COLO668 (cell line): ENCODE measurements around the gene DHPS.
"Not testable (repeated sequence)": the region's sequence is repeated elsewhere in the genome, so short reads cannot be mapped to it uniquely, and the experiment has no call there.

ENCODE experiments used
- DNase-seq: peaks from one replicate; lab custom pipeline; 2025; ENCODE audit not compliant: unreplicated experiment; lab: John Stamatoyannopoulos, UW

The DHPS gene

GRCh38 chr19:12705654-12706331 is 24.1 kb upstream of the DHPS start:
- no peak for DNase-seq

- DNase-seq: no peak
Measured at GRCh38 chr19:12705169-12705568, 23.5 kb upstream of the DHPS start.

- peak; percentile 6 for DNase-seq
Measured at GRCh38 chr19:12703046-12703445, 21.4 kb upstream of the DHPS start.

GRCh38 chr19:12701596-12702282 is 20.1 kb upstream of the DHPS start:
- DNase-seq: no peak

- DNase-seq: no peak
Measured at GRCh38 chr19:12698138-12698537, 16.5 kb upstream of the DHPS start.

GRCh38 chr19:12697425-12697824 is 15.7 kb upstream of the DHPS start:
- DNase-seq: not testable (repeated sequence)

GRCh38 chr19:12696366-12697335 is 15.0 kb upstream of the DHPS start, which contains the start of gene FBXW9:
Gene FBXW9 (minus strand): TSS chr19:12696631. CDS start chr19:12696581, 50 bp downstream.
- DNase-seq: peak; percentile 94

- peak; percentile 37 for DNase-seq
Measured at GRCh38 chr19:12695997-12696365, 14.3 kb upstream of the DHPS start.

- DNase-seq: no peak
Measured at GRCh38 chr19:12695514-12695913, 13.8 kb upstream of the DHPS start.

GRCh38 chr19:12695096-12695495 is 13.4 kb upstream of the DHPS start:
- no peak for DNase-seq

GRCh38 chr19:12694641-12695040 is 13.0 kb upstream of the DHPS start:
- DNase-seq: no peak

- no peak for DNase-seq
Measured at GRCh38 chr19:12692960-12693359, 11.3 kb upstream of the DHPS start.

- DNase-seq: no peak
Measured at GRCh38 chr19:12689581-12690216, 8.0 kb upstream of the DHPS start.

GRCh38 chr19:12689012-12689411 is 7.3 kb upstream of the DHPS start:
- no peak for DNase-seq

GRCh38 chr19:12687496-12688196 is 6.0 kb upstream of the DHPS start, which contains the start of gene GNG14:
Gene GNG14 (plus strand): TSS chr19:12687998. CDS start chr19:12688049, 51 bp downstream.
- DNase-seq: no peak

GRCh38 chr19:12685831-12686230 is 4.2 kb upstream of the DHPS start:
- DNase-seq: no peak

- no peak for DNase-seq
Measured at GRCh38 chr19:12680034-12680433, 1.6 kb downstream of the DHPS start.

- DNase-seq: not testable (repeated sequence)
Measured at GRCh38 chr19:12678039-12678438, 3.6 kb downstream of the DHPS start.

- no peak for DNase-seq
Measured at GRCh38 chr19:12676928-12677327, 4.8 kb downstream of the DHPS start.

GRCh38 chr19:12676384-12676792 is 5.3 kb downstream of the DHPS start:
- peak; percentile 85 for DNase-seq
